Ovary (tissue), 3 donors: Measurements from ENCODE around the gene ABL1.

Experiments
- CTCF ChIP-seq, 3 donors: fragments of 450-650 bp in 2 of 3; fragments of 200-600 bp in 1 of 3; IDR thresholded peaks; one replicate each; pipeline versions ENCODE4 v1.5.1 to v1.8.0; 2016 to 2022; ENCODE audit warnings: antibody characterized with exemption in 3 of 3, mild to moderate bottlenecking in 1 of 3
- POLR2A ChIP-seq: fragments of 450-650 bp; IDR thresholded peaks from one replicate; pipeline ENCODE4 v1.6.1; 2017; ENCODE audit warnings: antibody characterized with exemption, mild to moderate bottlenecking, moderate library complexity
- donor health status: DM: no; HTN: no; CAD: no.

GRCh38 chr9:130842545-130842944, 7.5 kb downstream of the ABL1 start:
- TF ChIP-seq POLR2A (no peak), CTCF (IDR thresholded peaks at IDR 0.05) (no peak)
